ENCODE measurements around the gene VPS51. TPM values are rescaled to one million over a fixed set of nuclear protein-coding genes. Genes with fewer than 3 reads are reported as not detected.

The VPS51 gene
- polyA plus RNA-seq, 3 donors: 37.2 to 77.3 (median 39.4) TPM

DNA sequence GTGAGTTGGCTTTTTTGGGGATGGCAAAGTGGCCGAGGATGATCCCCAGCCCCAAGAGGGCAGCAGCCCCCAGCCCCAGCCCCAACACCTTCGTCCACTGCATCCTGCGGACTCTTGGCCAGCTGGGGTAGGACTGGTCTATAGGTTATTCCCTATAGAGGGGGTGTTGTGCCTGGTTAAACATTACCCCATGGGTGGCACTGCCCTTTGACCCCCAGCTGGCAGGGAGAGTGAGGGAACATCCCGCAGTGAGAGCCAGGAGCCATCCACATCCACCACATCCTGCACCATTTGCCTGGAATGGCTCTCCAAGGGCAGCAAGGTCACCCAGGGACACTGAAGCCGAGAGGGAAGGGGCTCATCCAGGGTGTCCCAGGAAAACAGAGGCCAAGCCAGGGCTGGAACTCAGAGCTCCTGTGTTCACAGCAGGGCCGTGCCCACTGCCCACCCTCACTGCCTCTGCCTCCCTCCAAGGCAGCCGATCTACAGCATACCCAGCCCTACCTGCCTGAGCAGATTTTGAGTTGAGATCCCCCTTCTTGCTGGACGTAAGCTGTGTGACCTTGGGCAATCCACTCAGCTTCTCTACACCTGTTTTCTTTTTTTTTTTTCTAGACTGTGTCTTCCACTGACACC, 37.5 kb upstream of the VPS51 start, which contains the start of gene NAALADL1:
Gene NAALADL1 (minus strand): TSS at position 135 of the 636 bp plus-strand sequence. CDS start 32 bp downstream, at position 103.
- H3K4me3 ChIP-seq (replicated peaks in 1 of 3; ENCODE audit: low read depth in 2 of 3, low read length in 3 of 3): no peak within 1 kb of the TSS
- H3K36me3 ChIP-seq (replicated peaks in 1 of 2; ENCODE audit: control insufficient read depth in 1 of 2, insufficient read depth in 2 of 2, low read length in 2 of 2): no peaks in the 10 kb centered on the region
- Mint-ChIP-seq H3K9me3 (peaks cover 0 to 5% (median 1%) of the 10 kb centered on the region in 7 donors), H3K4me3 (no peak within 1 kb of the TSS), H3K27ac (no peak within 1 kb of the TSS), H3K36me3 (no peaks in the 10 kb centered on the region), H3K27me3 (ENCODE audit: low read depth in 3 of 3) (peaks cover 10 to 18% (median 12%) of the 10 kb centered on the region in 3 donors), H3K4me1 (peaks cover 41% of the 10 kb centered on the region)
- no peaks in the 10 kb centered on the region for H4K20me1 ChIP-seq (ENCODE audit: insufficient read depth, low read length)
- intact Hi-C loops (cut with micrococcal nuclease): no loop called here
- no peak within 1 kb of the TSS for H3K27ac ChIP-seq (ENCODE audit: low read depth in 1 of 2, low read length in 2 of 2)
- H3K79me2 ChIP-seq (ENCODE audit: insufficient read depth, low read length): no peaks in the 10 kb centered on the region
- no peaks in the 10 kb centered on the region for H3K27me3 ChIP-seq (ENCODE audit: control insufficient read depth in 2 of 2, insufficient read depth in 2 of 2, low read length in 2 of 2)
- TF ChIP-seq, protein P1, sequence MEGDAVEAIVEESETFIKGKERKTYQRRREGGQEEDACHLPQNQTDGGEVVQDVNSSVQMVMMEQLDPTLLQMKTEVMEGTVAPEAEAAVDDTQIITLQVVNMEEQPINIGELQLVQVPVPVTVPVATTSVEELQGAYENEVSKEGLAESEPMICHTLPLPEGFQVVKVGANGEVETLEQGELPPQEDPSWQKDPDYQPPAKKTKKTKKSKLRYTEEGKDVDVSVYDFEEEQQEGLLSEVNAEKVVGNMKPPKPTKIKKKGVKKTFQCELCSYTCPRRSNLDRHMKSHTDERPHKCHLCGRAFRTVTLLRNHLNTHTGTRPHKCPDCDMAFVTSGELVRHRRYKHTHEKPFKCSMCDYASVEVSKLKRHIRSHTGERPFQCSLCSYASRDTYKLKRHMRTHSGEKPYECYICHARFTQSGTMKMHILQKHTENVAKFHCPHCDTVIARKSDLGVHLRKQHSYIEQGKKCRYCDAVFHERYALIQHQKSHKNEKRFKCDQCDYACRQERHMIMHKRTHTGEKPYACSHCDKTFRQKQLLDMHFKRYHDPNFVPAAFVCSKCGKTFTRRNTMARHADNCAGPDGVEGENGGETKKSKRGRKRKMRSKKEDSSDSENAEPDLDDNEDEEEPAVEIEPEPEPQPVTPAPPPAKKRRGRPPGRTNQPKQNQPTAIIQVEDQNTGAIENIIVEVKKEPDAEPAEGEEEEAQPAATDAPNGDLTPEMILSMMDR (IDR thresholded peaks at IDR 0.05): no peak
- WGBS (ENCODE audit: insufficient coverage): 92% methylated on average over 5 of the region's 8 CpGs
- no peak for DNase-seq
- H3K4me2 ChIP-seq (replicated peaks; ENCODE audit: extremely low read depth, low read length, poor library complexity, severe bottlenecking): no peak within 1 kb of the TSS
- no peak within 1 kb of the TSS for H3K9ac ChIP-seq (ENCODE audit: insufficient read depth, low read length, poor library complexity, severe bottlenecking)
- no peaks in the 10 kb centered on the region for H3K9me3 ChIP-seq (replicated peaks in 1 of 2; ENCODE audit: control insufficient read depth in 1 of 2, insufficient read depth in 1 of 2, low read length in 2 of 2)
- H2AFZ ChIP-seq (ENCODE audit: insufficient read depth, low read depth, low read length, poor library complexity, severe bottlenecking): no peak within 1 kb of the TSS
- H3K4me1 ChIP-seq (ENCODE audit: control insufficient read depth in 1 of 2, insufficient read depth in 2 of 2, low read length in 2 of 2): peaks cover 9 to 14% of the 10 kb centered on the region in 2 donors

DNA sequence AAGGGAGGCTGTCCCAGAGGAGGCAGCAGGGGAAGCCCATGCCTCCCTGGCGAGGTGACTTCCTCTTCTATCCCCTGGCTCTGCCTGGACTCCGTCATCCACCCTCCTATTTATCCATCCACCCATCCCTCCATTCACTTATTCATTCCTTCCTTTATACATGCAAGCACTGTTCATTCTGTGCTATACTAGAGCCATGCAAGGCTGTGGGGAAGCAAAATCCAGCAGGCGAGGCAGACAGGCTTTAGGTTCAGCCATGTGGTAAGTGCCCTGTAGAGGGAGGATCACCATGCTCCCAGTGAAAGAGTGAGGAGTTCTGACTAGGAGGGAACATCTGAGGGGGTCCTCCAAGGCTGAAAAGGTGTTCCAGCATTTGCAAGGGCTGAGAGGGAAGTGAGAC, 36.5 kb upstream of the VPS51 start:
- H3K4me1 ChIP-seq (ENCODE audit: control insufficient read depth in 1 of 2, insufficient read depth in 2 of 2, low read length in 2 of 2): peaks cover 5 to 8% of the 10 kb centered on the region in 2 donors
- no peak overlapping the region for H3K9ac ChIP-seq (ENCODE audit: insufficient read depth, low read length, poor library complexity, severe bottlenecking)
- H3K27me3 Mint-ChIP-seq (ENCODE audit: low read depth in 3 of 3): peaks cover 5 to 17% (median 12%) of the 10 kb centered on the region in 3 donors
- no peaks in the 10 kb centered on the region for H3K36me3 ChIP-seq (replicated peaks in 1 of 2; ENCODE audit: control insufficient read depth in 1 of 2, insufficient read depth in 2 of 2, low read length in 2 of 2)
- no peaks in the 10 kb centered on the region for H3K9me3 ChIP-seq (replicated peaks in 1 of 2; ENCODE audit: control insufficient read depth in 1 of 2, insufficient read depth in 1 of 2, low read length in 2 of 2)
- H3K27ac Mint-ChIP-seq: no peak overlapping the region
- no peaks in the 10 kb centered on the region for H3K79me2 ChIP-seq (ENCODE audit: insufficient read depth, low read length)
- H3K27me3 ChIP-seq (ENCODE audit: control insufficient read depth in 2 of 2, insufficient read depth in 2 of 2, low read length in 2 of 2): no peaks in the 10 kb centered on the region
- no peak for DNase-seq
- H3K9me3 Mint-ChIP-seq: peaks cover 0 to 4% (median 1%) of the 10 kb centered on the region in 7 donors
- peaks cover 36% of the 10 kb centered on the region for H3K4me1 Mint-ChIP-seq
- intact Hi-C loops (cut with micrococcal nuclease): no loop called here
- no peak overlapping the region for H2AFZ ChIP-seq (ENCODE audit: insufficient read depth, low read depth, low read length, poor library complexity, severe bottlenecking)
- WGBS (ENCODE audit: insufficient coverage): 52% methylated on average over 3 of the region's 3 CpGs
- H4K20me1 ChIP-seq (ENCODE audit: insufficient read depth, low read length): no peaks in the 10 kb centered on the region
- no peak overlapping the region for H3K4me2 ChIP-seq (replicated peaks; ENCODE audit: extremely low read depth, low read length, poor library complexity, severe bottlenecking)
- H3K4me3 ChIP-seq (replicated peaks in 1 of 3; ENCODE audit: low read depth in 2 of 3, low read length in 3 of 3): no peak overlapping the region
- TF ChIP-seq, protein P1 (IDR thresholded peaks at IDR 0.05): no peak
- H3K4me3 Mint-ChIP-seq: peak overlapping the region in 1 of 2 donors; percentile 21
- no peak overlapping the region for H3K27ac ChIP-seq (ENCODE audit: low read depth in 1 of 2, low read length in 2 of 2)
- no peaks in the 10 kb centered on the region for H3K36me3 Mint-ChIP-seq
